Urinary bladder (tissue), 4 donors: ENCODE results near the gene FALEC. TPM values are rescaled to one million over a fixed set of nuclear protein-coding genes. Genes with fewer than 3 reads are reported as not detected.

ENCODE experiments used
- DNase-seq: peaks from one replicate; pipeline ENCODE4 v3.0.0-alpha.2; 2015; ENCODE audit errors: extremely low spot score
- H3K27ac ChIP-seq: one replicate; pipeline ENCODE4 v1.5.1; 2013; ENCODE audit warnings: low read depth, mild to moderate bottlenecking, moderate library complexity
- H3K36me3 ChIP-seq: one replicate; pipeline ENCODE4 v1.6.1; 2013; ENCODE audit warnings: mild to moderate bottlenecking, moderate library complexity; ENCODE audit not compliant: insufficient read depth
- H3K4me1 ChIP-seq: one replicate; pipeline ENCODE4 v1.6.1; 2013; ENCODE audit warnings: mild to moderate bottlenecking, moderate library complexity; ENCODE audit not compliant: insufficient read depth
- H3K4me3 ChIP-seq: one replicate; pipeline ENCODE4 v1.5.1; 2013; ENCODE audit warnings: low read depth, low read length
- WGBS: extraction: QIAGEN DNeasy Blood & Tissue Kit; methylation state at CpG from one replicate; pipeline ENCODE4 v1.1.7; 2013; 5-methylcytosine and 5-hydroxymethylcytosine counted together
- polyA plus RNA-seq: library from polyadenylated mRNA; stranded (reverse); fragments of 200-250 nt; gene quantifications from one replicate; pipeline ENCODE4 v1.2.3, GENCODE V29; 2013
- total RNA-seq: library from RNA; depleted of rRNA; stranded (reverse); fragments of >200 nt; gene quantifications from one replicate; pipeline ENCODE4 v1.2.3, GENCODE V29; 2014
- donor health status: healthy with polysubstance abuse.
- donor health status: healthy.

Gene FALEC
- total RNA-seq = not detected
- 0.47 TPM for polyA plus RNA-seq

GRCh38 chr1:150515328-150516049, at the start of gene FALEC:
Gene FALEC (plus strand): TSS chr1:150515752.
- Histone ChIP-seq H3K4me3 (peak within 1 kb of the TSS; percentile 55), H3K4me1 (no peaks in the 10 kb centered on the region), H3K36me3 (no peaks in the 10 kb centered on the region), H3K27ac (no peak within 1 kb of the TSS)
- WGBS = under 1% methylated on average over 54 of the region's 54 CpGs
- peak; percentile 85 for DNase-seq

- DNase-seq = no peak
- Histone ChIP-seq H3K36me3 (peaks cover 4% of the 10 kb centered on the region), H3K4me1 (no peaks in the 10 kb centered on the region)
These were observed 48.6 kb upstream of the FALEC start for GRCh38 chr1:150466964-150467363.

GRCh38 chr1:150469291-150469690, 46.3 kb upstream of the FALEC start:
- no peaks in the 10 kb centered on the region for H3K4me1 ChIP-seq
- 59% methylated on average over 1 of the region's 1 CpG for WGBS
- no peak for DNase-seq
- no peak overlapping the region for H3K27ac ChIP-seq
- H3K4me3 ChIP-seq = no peak overlapping the region
- peaks cover 4% of the 10 kb centered on the region for H3K36me3 ChIP-seq

More at GRCh38 chr1:150466964-150467363, 48.6 kb upstream of the FALEC start:
- Histone ChIP-seq H3K27ac (no peak overlapping the region), H3K4me3 (no peak overlapping the region)

GRCh38 chr1:150472601-150473200, 42.9 kb upstream of the FALEC start:
- no peak overlapping the region for H3K27ac ChIP-seq
- DNase-seq = no peak
- 93% methylated on average over 10 of the region's 10 CpGs for WGBS

GRCh38 chr1:150473659-150474058, 41.9 kb upstream of the FALEC start:
- H3K36me3 ChIP-seq = peaks cover 3% of the 10 kb centered on the region
- no peak for DNase-seq
- no peak overlapping the region for H3K4me3 ChIP-seq
- WGBS = 56% methylated on average over 4 of the region's 4 CpGs
- H3K4me1 ChIP-seq = peaks cover 3% of the 10 kb centered on the region
- no peak overlapping the region for H3K27ac ChIP-seq

More at GRCh38 chr1:150472601-150473200, 42.9 kb upstream of the FALEC start:
- H3K4me3 ChIP-seq = no peak overlapping the region
- peaks cover 3% of the 10 kb centered on the region for H3K36me3 ChIP-seq
- H3K4me1 ChIP-seq = peaks cover 2% of the 10 kb centered on the region

GRCh38 chr1:150474869-150475268, 40.7 kb upstream of the FALEC start:
- 60% methylated on average over 4 of the region's 4 CpGs for WGBS
- Histone ChIP-seq H3K4me3 (no peak overlapping the region), H3K36me3 (peaks cover 3% of the 10 kb centered on the region), H3K4me1 (peaks cover 3% of the 10 kb centered on the region), H3K27ac (no peak overlapping the region)
- DNase-seq = no peak

GRCh38 chr1:150476754-150477153, 38.8 kb upstream of the FALEC start:
- no peak for DNase-seq
- Histone ChIP-seq H3K4me3 (no peak overlapping the region), H3K27ac (no peak overlapping the region), H3K36me3 (peaks cover 3% of the 10 kb centered on the region), H3K4me1 (peaks cover 3% of the 10 kb centered on the region)
- WGBS = 56% methylated on average over 3 of the region's 3 CpGs

- H3K4me3 ChIP-seq = no peak overlapping the region
- WGBS = 60% methylated on average over 1 of the region's 1 CpG
- H3K4me1 ChIP-seq = peaks cover 3% of the 10 kb centered on the region
- DNase-seq = no peak
- no peaks in the 10 kb centered on the region for H3K36me3 ChIP-seq
- H3K27ac ChIP-seq = no peak overlapping the region
These were observed 38.2 kb upstream of the FALEC start for GRCh38 chr1:150477320-150477719.

- no peak overlapping the region for H3K4me3 ChIP-seq
- peak; percentile 7 for DNase-seq
- peak overlapping the region; percentile 16 for H3K27ac ChIP-seq
- WGBS = 45% methylated on average over 4 of the region's 4 CpGs
- no peaks in the 10 kb centered on the region for H3K36me3 ChIP-seq
- H3K4me1 ChIP-seq = peaks cover 3% of the 10 kb centered on the region
These were observed 37.8 kb upstream of the FALEC start for GRCh38 chr1:150477733-150478132.

GRCh38 chr1:150479370-150479769, 36.2 kb upstream of the FALEC start:
- Histone ChIP-seq H3K4me3 (no peak overlapping the region), H3K4me1 (peaks cover 3% of the 10 kb centered on the region), H3K36me3 (no peaks in the 10 kb centered on the region), H3K27ac (no peak overlapping the region)
- 83% methylated on average over 4 of the region's 4 CpGs for WGBS
- DNase-seq = no peak

- no peak for DNase-seq
- no peak overlapping the region for H3K4me3 ChIP-seq
- H3K4me1 ChIP-seq = peaks cover 2% of the 10 kb centered on the region
- 75% methylated on average over 2 of the region's 2 CpGs for WGBS
- H3K27ac ChIP-seq = no peak overlapping the region
- no peaks in the 10 kb centered on the region for H3K36me3 ChIP-seq
These were observed 35.6 kb upstream of the FALEC start for GRCh38 chr1:150479927-150480352.

- H3K36me3 ChIP-seq = no peaks in the 10 kb centered on the region
- no peak overlapping the region for H3K27ac ChIP-seq
- no peaks in the 10 kb centered on the region for H3K4me1 ChIP-seq
- H3K4me3 ChIP-seq = no peak overlapping the region
- DNase-seq = no peak
- WGBS = 83% methylated on average over 5 of the region's 5 CpGs
These were observed 31.1 kb upstream of the FALEC start for GRCh38 chr1:150484431-150484830.

- no peak for DNase-seq
- 17% methylated on average over 2 of the region's 2 CpGs for WGBS
- no peak overlapping the region for H3K27ac ChIP-seq
- no peaks in the 10 kb centered on the region for H3K36me3 ChIP-seq
- no peaks in the 10 kb centered on the region for H3K4me1 ChIP-seq
- no peak overlapping the region for H3K4me3 ChIP-seq
These were observed 30.7 kb upstream of the FALEC start for GRCh38 chr1:150484861-150485260.
